ENCODE results near the gene SHC4. TPM values are rescaled to one million over a fixed set of nuclear protein-coding genes. Genes with fewer than 3 reads are reported as not detected.
A peak's percentile ranks its signal among the peaks of the same experiment; 100 is the strongest.

The SHC4 gene
- total RNA-seq, 1 donor from 2014 or later: 2.4 TPM

- peak; percentile 55 for DNase-seq
- ATAC-seq: peak; percentile 60
- intact Hi-C loops (cut with micrococcal nuclease): no loop called here
Measured at GRCh38 chr15:48785195-48785594, 178.5 kb downstream of the SHC4 start.

- intact Hi-C loops (cut with micrococcal nuclease): no loop called here
- ATAC-seq (no peak), DNase-seq (no peak)
Measured at GRCh38 chr15:48784756-48785155, 179.0 kb downstream of the SHC4 start.

- intact Hi-C loops (cut with micrococcal nuclease): no loop called here
- ATAC-seq (no peak), DNase-seq (no peak)
Measured at GRCh38 chr15:48782911-48783310, 180.8 kb downstream of the SHC4 start.

- no peak for ATAC-seq
- intact Hi-C loops (cut with micrococcal nuclease): no loop called here
- no peak for DNase-seq
Measured at GRCh38 chr15:48781481-48782081, 182.1 kb downstream of the SHC4 start.

- DNase-seq: no peak
- intact Hi-C loops (cut with micrococcal nuclease): no loop called here
- ATAC-seq: no peak
Measured at GRCh38 chr15:48781017-48781416, 182.7 kb downstream of the SHC4 start.

- intact Hi-C loops (cut with micrococcal nuclease): no loop called here
- ATAC-seq: no peak
- no peak for DNase-seq
Measured at GRCh38 chr15:48778331-48778730, 185.4 kb downstream of the SHC4 start.

GRCh38 chr15:48777645-48778330 is 185.9 kb downstream of the SHC4 start:
- DNase-seq (no peak), ATAC-seq (peak; percentile 48)
- intact Hi-C loops (cut with micrococcal nuclease): no loop called here

- DNase-seq: no peak
- no peak for ATAC-seq
- intact Hi-C loops (cut with micrococcal nuclease): no loop called here
Measured at GRCh38 chr15:48775546-48775945, 188.2 kb downstream of the SHC4 start.

GRCh38 chr15:48774484-48774883 is 189.2 kb downstream of the SHC4 start:
- no peak for DNase-seq
- intact Hi-C loops (cut with micrococcal nuclease): no loop called here
- ATAC-seq: no peak

Other genes starting within 250 kb of the SHC4 start
- 1.3 TPM for gene CEP152, start 152.8 kb downstream of the SHC4 start, total RNA-seq
- gene EID1, start 85.8 kb downstream of the SHC4 start, total RNA-seq: 223 TPM
- gene SECISBP2L, start 82.5 kb upstream of the SHC4 start, total RNA-seq: 42.7 TPM
- gene COPS2, start 191.7 kb upstream of the SHC4 start, total RNA-seq: 84.6 TPM
- gene GALK2, start 206.3 kb upstream of the SHC4 start, total RNA-seq: 38.3 TPM

Measured in left ventricle myocardium superior (tissue), 1 donor.